Left renal pelvis (tissue), 4 donors: ENCODE data around the gene TWSG1. TPM values are rescaled to one million over a fixed set of nuclear protein-coding genes. Genes with fewer than 3 reads are reported as not detected.
"Not testable (repeated sequence)": the region's sequence is repeated elsewhere in the genome, so short reads cannot be mapped to it uniquely, and the experiment has no call there.

ENCODE experiments used
- DNase-seq, 4 donors: peaks; one replicate each; pipeline ENCODE4 v3.0.0-alpha.2; 2013; ENCODE audit warnings: low read depth in 4 of 4, low spot score in 3 of 4
- polyA plus RNA-seq, 4 donors: library from polyadenylated mRNA; unstranded; fragments of 120-200 nt; gene quantifications; one replicate each; pipeline ENCODE4 v1.2.1, GENCODE V29; 2013; ENCODE audit not compliant: insufficient read length in 4 of 4

Gene TWSG1
- polyA plus RNA-seq, 4 donors: 83.5 to 149 (median 116) TPM

DNA sequence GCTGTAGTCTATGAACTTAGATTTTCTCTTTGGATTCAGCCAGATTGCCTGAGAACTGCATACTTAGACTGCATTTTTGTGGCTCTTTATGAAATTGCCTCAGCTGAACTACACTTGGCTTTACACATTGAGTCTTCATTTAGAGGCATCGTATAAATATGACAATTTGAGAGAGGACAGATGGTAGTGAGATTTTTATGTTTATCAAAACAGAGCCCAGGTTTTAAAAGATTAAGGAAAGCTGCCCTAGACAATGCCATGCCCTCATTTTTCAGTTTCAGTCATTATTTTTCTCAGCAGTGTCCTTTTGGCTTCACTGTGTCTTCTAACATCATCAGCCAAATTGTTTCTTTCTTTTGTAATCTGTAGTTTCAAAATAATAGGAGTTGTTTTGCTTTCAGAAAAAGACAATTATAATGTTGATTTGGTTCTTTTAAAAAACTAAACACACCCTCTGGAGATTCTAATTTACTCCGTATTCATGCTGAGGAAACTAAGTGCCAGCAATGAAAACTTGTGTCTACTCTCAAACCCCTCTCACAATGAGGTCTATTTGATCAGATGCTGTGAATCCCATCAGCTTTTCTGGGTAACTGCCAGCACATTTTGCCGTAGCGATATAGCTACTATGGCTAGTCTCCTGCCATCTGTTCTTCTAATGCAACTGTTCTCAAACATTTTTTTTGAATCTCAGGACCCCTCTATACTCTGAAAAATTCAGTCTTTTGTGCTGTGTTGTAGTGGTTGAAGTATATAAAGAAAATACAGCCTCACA is 46.2 kb downstream of the TWSG1 start:
- peak in 3 of 4 donors; percentile 11 to 27 (median 26) for DNase-seq

DNA sequence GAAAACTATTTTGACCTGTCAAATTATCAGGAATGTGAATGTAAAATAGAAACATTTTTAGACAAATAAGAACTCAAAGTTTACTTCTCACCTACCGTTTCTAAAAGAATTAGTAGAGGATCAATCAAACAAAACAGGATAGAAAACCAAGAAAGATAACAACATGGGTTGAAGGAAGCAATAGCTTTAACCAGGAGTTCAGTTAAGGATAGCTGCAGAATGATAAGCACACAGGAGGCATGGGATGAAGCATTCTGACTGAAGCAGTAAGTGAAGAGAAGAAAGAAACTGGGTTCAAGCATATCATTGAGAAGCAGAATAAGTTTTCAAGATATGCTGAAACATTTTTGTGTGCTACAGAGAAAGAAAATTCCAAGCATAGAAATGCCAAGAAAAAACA is 52.3 kb downstream of the TWSG1 start:
- no peak for DNase-seq

DNA sequence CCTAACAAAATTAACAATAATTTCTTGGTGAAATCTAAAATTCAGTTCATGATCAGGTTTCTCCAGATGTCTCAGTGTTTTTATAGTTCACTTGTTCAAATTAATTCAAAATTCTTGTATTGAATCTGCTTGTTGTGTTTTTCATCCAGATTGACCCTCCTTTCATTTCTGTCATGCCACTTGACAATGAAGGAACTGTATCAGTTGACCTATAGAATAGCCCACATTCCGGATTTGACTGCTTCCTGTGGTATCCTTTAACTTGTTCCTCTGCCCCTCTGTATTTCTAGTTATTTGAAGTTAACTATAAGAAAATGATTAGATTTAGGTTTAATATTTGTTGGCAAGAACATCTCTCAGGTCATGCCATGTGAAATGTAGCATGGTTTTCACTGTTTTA is 53.3 kb downstream of the TWSG1 start:
- no peak for DNase-seq

DNA sequence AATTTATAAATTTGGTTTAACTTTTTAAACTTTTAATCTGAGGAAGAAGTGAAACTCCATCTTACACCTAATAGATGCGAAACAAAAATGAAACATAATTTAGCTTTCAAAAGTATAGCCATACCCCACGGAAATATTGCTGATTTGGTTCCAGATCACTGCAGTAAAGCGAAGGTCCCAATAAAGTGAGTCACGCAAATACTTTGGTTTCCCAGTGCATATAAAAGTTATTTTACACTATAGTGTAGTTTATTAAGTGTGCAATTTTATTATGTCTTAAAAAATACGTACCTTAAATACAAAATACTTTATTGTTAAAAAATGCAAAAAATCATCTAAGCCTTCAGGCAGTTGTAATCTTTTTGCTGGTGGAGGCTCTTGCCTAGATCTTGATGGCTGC is 55.1 kb downstream of the TWSG1 start:
- no peak for DNase-seq

DNA sequence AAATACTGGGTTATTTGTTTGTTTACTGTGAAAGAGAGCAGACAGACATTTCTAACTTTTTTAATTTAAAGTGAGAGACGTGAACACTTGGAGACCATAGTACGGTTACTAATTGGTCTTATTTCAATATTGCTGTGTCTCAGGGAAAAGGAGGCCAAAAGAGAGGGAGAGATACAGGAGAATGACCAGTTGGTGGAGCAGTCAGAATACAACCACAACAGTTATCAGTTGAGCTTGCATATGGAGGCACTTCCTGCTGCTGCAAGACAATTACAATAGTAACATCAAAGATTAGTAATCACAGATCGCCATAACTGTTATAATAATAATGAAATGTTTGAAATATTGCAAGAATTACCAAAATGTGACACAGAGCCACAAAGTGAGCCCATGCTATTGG is 58.2 kb downstream of the TWSG1 start:
- no peak for DNase-seq

DNA sequence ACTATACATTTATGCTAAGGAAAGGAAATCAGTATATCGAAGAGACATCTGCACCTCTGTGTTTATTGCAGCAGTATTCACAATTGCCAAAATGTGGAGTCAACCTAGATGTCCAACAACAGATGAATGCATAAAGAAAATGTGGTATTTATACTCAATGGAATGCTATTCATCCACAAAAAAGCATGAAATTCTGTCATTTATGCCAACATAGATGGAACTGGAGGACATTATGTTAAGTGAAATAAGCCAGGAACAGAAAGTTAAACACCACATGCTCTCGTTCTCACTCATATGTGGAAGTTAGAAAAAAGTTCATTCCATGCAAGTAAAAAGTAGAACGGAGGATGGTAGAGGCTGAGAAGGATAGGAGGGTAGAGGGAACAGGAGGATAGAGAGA is 59.5 kb downstream of the TWSG1 start:
- no peak for DNase-seq

DNA sequence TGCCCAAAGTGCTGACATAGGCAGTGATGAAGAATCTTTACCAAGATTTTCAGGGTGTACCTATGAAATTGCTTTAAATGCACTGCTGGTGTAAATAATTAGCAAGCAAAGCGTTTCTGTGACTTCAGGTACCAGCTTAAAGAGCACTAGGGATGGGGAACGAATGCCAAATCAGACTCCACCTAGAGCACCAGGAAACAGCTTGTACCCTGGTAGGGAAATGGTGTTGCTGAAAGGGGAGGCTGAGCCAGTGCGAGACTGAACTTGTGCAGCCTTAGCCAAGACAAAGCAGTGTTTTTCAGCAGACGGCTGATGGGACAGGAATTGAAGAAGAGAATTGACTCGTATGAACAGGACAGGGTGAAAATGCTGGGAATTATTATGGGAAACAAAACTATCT is 65.6 kb downstream of the TWSG1 start:
- no peak for DNase-seq

DNA sequence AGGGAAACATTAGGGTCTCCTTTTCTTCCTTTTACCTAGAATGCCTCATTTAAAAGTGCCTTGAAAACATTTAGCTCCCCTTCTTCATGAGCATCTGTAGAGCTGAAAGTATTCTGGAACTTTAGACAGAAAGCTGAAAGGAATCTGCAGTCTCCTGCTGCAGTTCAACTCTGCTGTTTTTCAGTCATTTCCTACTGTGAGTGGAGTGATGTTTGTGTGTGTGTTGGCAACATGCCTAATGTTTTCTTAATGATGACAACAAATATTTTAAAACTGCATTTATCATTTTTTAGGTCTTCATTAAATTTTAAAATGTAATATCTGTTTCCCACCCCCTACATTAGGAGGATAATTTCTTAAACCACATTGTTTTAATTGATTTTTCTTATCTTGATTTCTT is 66.6 kb downstream of the TWSG1 start:
- DNase-seq: no peak

DNA sequence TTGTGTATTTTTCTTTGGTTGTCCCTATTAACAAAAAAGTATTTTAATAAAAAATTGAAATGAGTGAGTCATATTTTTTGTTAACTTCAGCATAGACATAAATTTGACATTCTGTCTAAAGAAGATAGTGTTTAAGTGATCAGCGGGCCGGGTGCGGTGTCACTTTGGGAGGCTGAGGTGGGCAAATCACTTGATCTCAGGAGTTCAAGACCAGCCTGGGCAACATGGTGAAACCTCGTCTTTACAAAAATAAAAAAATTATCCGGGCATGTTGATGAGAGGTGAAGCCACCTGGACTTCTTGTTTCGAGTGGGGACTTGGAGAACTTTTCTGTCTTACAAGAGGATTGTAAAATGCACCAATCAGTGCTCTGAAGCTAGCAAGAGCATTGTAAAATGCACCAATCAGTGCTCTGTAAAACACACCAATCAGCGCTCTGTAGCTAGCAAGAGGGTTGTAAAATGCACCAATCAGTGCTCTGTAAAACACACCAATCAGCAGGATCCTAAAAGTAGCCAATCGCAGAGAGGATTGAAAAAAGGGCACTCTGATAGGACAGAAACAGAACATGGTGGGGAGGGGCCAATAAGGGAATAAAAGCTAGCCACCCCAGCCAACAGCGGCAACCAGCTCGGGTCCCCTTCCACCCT is 67.9 kb downstream of the TWSG1 start:
- DNase-seq: not testable (repeated sequence)

DNA sequence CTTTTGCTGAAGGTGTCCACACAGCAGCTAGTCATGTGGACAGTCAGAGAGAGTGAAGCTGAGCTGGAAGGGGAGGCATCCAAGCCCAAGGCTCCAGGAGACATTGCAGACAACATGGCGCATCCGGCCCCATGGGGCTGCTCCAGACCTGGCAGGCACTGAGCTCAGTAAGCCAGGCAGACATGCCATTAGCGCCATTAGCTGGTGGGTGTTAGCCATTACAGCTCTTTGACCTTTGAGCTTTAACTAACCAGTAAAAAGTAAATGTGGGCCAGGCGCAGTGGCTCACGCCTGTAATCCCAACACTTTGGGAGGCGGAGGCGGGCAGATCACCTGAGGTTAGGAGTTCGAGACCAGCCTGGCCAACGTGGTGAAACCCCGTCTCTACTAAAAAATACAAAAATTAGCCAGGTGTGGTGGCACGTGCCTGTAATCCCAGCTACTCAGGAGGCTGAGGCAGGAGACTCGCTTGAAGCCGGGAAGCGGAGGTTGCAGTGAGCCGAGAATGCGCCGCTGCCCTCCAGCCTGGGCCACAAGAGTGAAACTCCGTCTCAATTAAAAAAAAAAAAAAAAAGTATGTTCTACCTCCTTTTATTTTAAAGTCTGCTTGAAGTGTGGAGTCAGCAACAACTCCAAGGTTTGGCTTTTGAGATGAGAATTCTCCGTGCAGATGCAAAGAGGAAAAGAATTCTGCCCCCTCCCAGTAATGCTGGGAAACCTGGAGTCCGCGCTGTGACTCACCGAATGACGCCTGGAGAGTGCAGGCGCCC is 69.4 kb downstream of the TWSG1 start:
- no peak for DNase-seq

DNA sequence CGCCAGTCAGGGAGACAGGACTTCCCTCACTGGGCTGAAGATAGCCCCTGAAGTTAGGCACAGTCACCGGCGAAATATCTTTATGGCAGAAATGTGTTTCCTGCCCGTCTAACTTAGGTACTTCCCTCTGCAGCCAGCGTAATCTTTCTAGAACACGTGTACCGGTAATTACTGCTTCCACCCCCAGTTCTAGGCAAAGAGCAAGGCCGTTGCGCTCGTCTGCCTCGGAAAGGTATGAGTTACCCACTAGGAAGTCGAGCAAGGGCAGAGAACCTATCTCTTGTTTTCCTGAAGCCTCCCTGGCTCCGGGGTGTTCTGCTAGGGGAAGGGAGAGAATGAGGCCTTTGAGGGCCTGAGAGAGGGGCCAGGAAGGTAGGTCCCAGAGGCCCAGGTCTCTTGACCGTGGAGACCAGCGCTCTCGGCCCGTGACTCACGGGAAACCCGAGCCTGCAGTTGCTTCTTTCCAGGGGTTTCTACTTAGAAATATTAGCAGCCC is 70.0 kb downstream of the TWSG1 start:
- DNase-seq: no peak

DNA sequence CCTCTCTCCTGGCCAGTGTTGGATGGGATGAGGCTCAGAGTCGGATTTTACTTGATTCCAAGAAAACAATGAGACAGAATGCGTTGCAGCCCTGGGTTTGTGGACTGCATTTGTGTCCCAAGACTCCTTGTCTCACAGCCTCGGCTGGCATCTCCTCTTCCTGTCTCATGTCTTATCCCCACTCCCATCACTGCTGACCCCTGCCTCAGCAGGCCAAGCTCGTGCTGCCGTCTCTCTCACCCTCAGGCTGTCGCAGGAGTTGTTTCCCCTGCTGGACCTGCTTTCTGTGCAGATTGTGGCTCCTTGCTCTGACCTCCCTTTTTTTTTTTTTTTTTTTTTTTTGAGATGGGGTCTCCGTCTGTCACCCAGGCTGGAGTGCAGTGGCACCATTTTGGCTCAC is 70.6 kb downstream of the TWSG1 start:
- no peak for DNase-seq

DNA sequence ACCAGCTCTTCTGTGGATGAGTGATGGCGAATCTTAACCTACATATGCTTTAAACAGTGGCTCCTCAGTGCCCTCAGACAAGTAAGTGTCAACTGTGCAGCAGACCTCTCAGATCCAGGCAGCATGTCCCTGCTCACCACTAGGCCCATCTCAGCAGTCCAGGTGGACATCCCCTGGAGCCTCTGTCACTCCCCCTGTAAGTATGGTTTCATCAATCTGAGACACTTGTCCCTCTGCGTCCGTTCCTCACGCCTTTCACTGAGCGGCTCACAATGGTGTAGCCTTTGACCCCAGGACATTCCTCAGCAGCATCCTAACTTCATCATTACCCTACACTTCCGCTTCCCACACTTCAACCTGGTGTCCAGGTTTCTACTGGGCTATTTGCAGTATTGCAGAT is 71.4 kb downstream of the TWSG1 start:
- DNase-seq: no peak

DNA sequence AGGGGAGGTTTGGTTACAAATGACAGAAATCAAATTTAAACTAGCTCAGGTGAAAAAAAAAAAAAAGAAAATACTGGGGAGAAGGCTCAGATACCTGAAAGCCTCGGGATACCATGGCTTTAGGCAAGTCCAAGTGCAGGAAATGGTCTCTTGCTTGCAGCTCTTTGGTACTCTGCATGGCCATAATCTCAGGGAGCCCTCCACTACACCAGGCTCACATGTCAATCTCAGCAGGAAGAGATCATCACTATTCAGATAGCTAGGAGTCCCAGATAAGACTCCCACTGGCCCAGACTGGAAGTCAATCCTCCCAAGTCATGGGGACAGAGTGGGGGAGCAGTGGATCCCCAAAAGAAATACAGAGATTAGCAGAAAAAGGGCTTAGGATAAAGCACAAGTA is 75.9 kb downstream of the TWSG1 start:
- no peak for DNase-seq

DNA sequence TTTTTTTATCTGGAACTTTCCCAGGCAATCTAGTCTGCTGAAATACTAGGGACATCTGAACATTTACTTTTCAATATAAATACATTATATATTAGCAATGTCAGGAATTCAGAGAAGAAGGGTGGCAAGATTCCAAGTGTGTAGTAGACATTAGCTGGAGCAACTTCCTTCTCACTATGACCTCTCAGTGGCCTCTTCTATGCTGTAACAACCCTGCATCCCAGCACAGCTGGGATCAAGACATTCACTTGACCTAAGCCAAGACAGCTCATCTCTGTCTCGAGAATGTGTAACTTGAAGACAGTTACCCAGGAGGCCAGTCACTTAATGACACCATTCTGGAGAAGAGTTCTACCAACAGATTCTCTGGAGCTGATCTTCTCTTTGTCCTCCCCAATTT is 79.0 kb downstream of the TWSG1 start:
- no peak for DNase-seq

DNA sequence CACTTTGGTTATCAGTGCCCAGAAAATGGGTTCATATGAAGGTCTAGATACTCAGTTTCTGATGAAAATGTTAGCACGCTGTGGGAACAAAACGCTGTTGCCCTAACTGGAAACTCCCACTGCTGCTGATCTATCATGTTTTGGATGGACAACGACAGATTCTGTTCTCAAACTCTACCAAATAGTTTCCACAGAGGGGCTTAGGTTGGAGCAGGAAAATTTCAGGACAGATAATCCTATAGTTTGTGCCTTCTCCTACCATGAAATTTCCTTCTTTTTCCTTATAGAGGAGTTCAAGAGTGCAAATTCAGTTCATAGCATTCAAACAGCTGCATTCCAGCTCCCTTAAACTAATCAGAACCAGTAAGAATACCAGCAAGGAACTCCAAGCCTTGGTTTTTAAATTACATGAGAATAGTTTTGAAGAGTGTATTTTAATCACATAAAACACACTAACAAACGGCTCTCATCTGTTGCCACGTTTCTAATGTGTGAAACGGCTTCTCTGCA is 82.0 kb downstream of the TWSG1 start:
- no peak for DNase-seq

DNA sequence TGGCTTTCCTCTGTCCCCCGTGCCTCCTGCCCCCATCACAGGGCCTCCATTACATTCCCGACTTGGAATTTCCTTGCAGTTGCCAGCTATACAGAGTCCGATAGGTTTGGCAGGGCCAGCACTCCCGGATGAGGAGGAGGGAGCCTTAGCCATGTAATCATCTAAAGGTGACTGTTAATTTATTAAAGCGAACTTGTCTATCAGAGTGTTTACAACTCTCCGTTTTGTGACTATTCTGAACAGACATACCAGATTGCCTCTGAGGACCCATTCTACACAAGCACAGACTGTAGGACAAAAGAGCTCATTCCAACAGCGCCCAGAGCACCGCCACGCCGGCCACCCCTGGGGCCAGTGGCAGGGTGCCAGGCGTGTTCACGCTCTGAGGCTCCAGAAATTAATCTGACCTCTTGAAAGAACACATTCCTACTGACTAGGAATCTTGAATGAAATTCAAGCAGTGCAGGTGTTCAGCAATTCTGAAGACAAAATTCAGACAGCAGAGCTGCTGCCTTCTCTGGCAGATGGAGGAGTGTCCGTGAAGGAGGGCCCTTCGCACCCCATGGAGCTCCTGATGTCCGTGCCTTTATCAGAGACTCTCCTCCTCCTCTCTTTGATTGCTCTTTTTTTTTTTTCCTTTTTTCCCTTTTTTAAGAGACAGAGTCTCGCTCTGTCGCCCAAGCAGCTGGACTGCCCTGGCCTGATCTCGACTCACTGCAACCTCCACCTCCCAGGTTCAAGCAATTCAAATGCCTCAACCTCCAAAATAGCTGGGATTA is 82.7 kb downstream of the TWSG1 start:
- DNase-seq: no peak

DNA sequence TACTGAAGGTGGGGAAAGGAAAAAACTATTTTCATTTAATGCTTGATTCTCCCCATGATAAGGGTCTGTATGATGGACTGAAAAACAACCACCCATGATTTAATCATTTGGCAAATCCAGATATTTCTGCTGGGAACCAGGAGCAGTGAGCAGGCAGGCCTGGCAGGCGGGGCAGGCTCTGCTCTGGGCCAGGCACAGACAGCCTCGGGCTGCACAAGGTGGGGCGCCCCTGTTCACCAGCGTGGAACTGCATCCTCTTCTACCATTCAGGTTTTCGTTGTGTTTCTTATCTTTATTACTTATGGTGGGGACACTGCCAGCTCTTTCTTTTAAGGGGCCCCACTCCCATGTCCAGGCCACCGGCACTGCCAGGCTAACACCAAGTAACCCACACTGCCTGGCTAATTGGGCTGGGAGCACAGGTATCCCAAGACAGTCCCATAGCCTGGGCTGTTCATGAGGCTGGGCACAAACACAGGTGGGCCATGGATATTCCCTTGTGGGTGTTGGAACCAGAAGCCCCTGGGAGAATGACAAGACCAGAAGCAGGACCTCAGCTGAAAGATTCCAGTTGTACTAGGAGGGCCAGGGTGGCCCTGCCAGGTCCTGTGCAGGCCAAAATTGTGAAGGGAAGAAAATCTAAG is 83.6 kb downstream of the TWSG1 start:
- DNase-seq: no peak

DNA sequence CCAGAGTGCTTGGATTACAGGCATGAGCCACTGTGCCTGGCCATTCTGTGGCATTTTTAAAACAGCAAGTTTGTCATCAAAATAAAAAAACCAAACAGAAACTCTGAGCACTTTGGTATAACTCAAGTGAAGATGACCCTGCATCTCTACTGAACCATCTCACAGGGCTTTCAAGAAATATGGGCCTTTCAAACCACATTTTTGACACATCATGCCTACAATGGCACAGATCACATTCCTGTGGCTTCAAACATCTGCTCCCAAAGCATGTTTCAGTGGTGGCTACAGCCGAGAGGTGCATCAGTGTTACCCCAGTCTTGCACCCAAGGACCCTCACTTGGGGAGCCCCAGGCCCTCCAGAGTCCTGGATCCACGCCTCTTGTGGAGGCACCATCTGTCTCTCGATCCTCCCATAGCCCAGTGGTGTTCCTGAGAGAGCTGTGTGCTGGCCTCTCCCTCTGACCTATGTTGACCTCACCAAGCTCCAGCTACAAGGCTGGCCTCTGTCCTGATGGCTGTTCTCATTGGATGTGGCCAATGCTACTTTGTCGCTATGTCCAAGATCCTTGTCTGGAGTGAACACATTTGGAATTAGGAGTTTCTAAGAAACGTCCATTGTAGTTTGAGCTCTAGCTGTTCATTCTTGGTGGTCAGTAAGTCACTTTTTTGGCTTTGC is 85.5 kb downstream of the TWSG1 start:
- no peak for DNase-seq
